Muscle of leg (tissue), 11 donors: Measurements from ENCODE around the gene CD300A. TPM values are rescaled to one million over a fixed set of nuclear protein-coding genes. Genes with fewer than 3 reads are reported as not detected.

Source experiments
- DNase-seq: peaks from one replicate; pipeline ENCODE4 v3.0.0; 2013
- H3K27ac ChIP-seq: one replicate; pipeline ENCODE4 v1.5.1; 2013; ENCODE audit warnings: mild to moderate bottlenecking, low read length, control low read depth
- H3K27me3 ChIP-seq: one replicate; pipeline ENCODE4 v1.6.1; 2013; ENCODE audit warnings: low read length; ENCODE audit not compliant: control insufficient read depth, insufficient read depth
- H3K36me3 ChIP-seq: one replicate; pipeline ENCODE4 v1.6.1; 2013; ENCODE audit warnings: low read length; ENCODE audit not compliant: control insufficient read depth, insufficient read depth
- H3K4me1 ChIP-seq: one replicate; pipeline ENCODE4 v1.6.1; 2013; ENCODE audit warnings: low read length; ENCODE audit not compliant: control insufficient read depth, insufficient read depth
- H3K4me3 ChIP-seq: one replicate; pipeline ENCODE4 v1.5.1; 2013; ENCODE audit warnings: low read length, control low read depth
- H3K9me3 ChIP-seq: replicated peaks from 2 replicates; pipeline ENCODE4 v1.6.1; 2013; ENCODE audit warnings: low read depth, low read length; ENCODE audit not compliant: control insufficient read depth
- WGBS: methylation state at CpG from one replicate; pipeline ENCODE4 v1.1.5; 2013; ENCODE audit warnings: missing lambda C conversion rate; ENCODE audit not compliant: insufficient coverage; 5-methylcytosine and 5-hydroxymethylcytosine counted together
- polyA plus RNA-seq, 8 donors: library from polyadenylated mRNA; unstranded; fragments of 120-200 nt; gene quantifications; one replicate each; pipeline versions ENCODE4 v1.2.1 to v1.2.3, GENCODE V29; 2013; ENCODE audit warnings: inconsistent platforms in 1 of 8, low replicate concordance in 1 of 8; ENCODE audit not compliant: insufficient read length in 8 of 8, insufficient read depth in 1 of 8
- total RNA-seq: library from RNA; stranded (reverse); fragments of 120-200 nt; gene quantifications from one replicate; pipeline ENCODE4 v1.2.4, GENCODE V29; 2013

The CD300A gene
- total and polyA plus RNA-seq, 9 donors, result 1.7 to 4.0 (median 2.4) TPM

- Histone ChIP-seq H3K4me3 (no peak overlapping the region), H3K27me3 (peaks cover 2% of the 10 kb centered on the region), H3K9me3 (peaks cover 3% of the 10 kb centered on the region), H3K27ac (no peak overlapping the region), H3K4me1 (no peaks in the 10 kb centered on the region), H3K36me3 (no peaks in the 10 kb centered on the region)
- WGBS, result 81% methylated on average over 14 of the region's 14 CpGs
- DNase-seq, result no peak
Observed at GRCh38 chr17:74525781-74526288, 59.4 kb downstream of the CD300A start.

- DNase-seq, result no peak
- Histone ChIP-seq H3K27me3 (peaks cover 4% of the 10 kb centered on the region), H3K4me3 (no peak overlapping the region), H3K9me3 (peaks cover 3% of the 10 kb centered on the region), H3K4me1 (no peaks in the 10 kb centered on the region), H3K36me3 (no peaks in the 10 kb centered on the region), H3K27ac (no peak overlapping the region)
- WGBS, result 86% methylated on average over 1 of the region's 3 CpGs
Observed at GRCh38 chr17:74526681-74527080, 60.2 kb downstream of the CD300A start.

- DNase-seq, result no peak
- peaks cover 4% of the 10 kb centered on the region for H3K27me3 ChIP-seq
- 82% methylated on average over 4 of the region's 5 CpGs for WGBS
- no peak overlapping the region for H3K27ac ChIP-seq
- H3K36me3 ChIP-seq, result no peaks in the 10 kb centered on the region
- H3K4me3 ChIP-seq, result no peak overlapping the region
- no peaks in the 10 kb centered on the region for H3K4me1 ChIP-seq
- H3K9me3 ChIP-seq, result peaks cover 3% of the 10 kb centered on the region
Observed at GRCh38 chr17:74527081-74527480, 60.6 kb downstream of the CD300A start.

- Histone ChIP-seq H3K4me3 (no peak overlapping the region), H3K9me3 (peaks cover 3% of the 10 kb centered on the region), H3K36me3 (no peaks in the 10 kb centered on the region), H3K27ac (no peak overlapping the region), H3K4me1 (no peaks in the 10 kb centered on the region), H3K27me3 (peaks cover 7% of the 10 kb centered on the region)
- WGBS, result 69% methylated on average over 6 of the region's 8 CpGs
- DNase-seq, result no peak
Observed at GRCh38 chr17:74527756-74528155, 61.3 kb downstream of the CD300A start.

GRCh38 chr17:74528491-74529199 is 62.2 kb downstream of the CD300A start:
- H3K27ac ChIP-seq, result no peak overlapping the region
- no peaks in the 10 kb centered on the region for H3K36me3 ChIP-seq
- 80% methylated on average over 4 of the region's 8 CpGs for WGBS
- peaks cover 5% of the 10 kb centered on the region for H3K27me3 ChIP-seq
- DNase-seq, result peak; percentile 83
- H3K4me3 ChIP-seq, result no peak overlapping the region
- H3K4me1 ChIP-seq, result no peaks in the 10 kb centered on the region
- no peaks in the 10 kb centered on the region for H3K9me3 ChIP-seq

- H3K27me3 ChIP-seq, result peaks cover 5% of the 10 kb centered on the region
- H3K9me3 ChIP-seq, result no peaks in the 10 kb centered on the region
- no peak for DNase-seq
- H3K27ac ChIP-seq, result no peak overlapping the region
- H3K36me3 ChIP-seq, result no peaks in the 10 kb centered on the region
- no peaks in the 10 kb centered on the region for H3K4me1 ChIP-seq
- WGBS, result 79% methylated on average over 5 of the region's 5 CpGs
- no peak overlapping the region for H3K4me3 ChIP-seq
Observed at GRCh38 chr17:74529243-74529642, 62.8 kb downstream of the CD300A start.

- Histone ChIP-seq H3K36me3 (no peaks in the 10 kb centered on the region), H3K27ac (no peak overlapping the region), H3K4me1 (no peaks in the 10 kb centered on the region), H3K9me3 (peaks cover 2% of the 10 kb centered on the region), H3K27me3 (peaks cover 5% of the 10 kb centered on the region), H3K4me3 (no peak overlapping the region)
- WGBS, result 76% methylated on average over 3 of the region's 5 CpGs
- no peak for DNase-seq
Observed at GRCh38 chr17:74530831-74531150, 64.4 kb downstream of the CD300A start.

GRCh38 chr17:74531231-74531761 is 64.9 kb downstream of the CD300A start, which contains the start of gene CD300LB:
TSS of gene CD300LB (minus strand) at chr17:74531475. CDS start at chr17:74531350, 125 bp downstream.
- DNase-seq, result no peak
- WGBS, result 55% methylated on average over 5 of the region's 10 CpGs
- H3K27me3 ChIP-seq, result peaks cover 5% of the 10 kb centered on the region
- no peaks in the 10 kb centered on the region for H3K4me1 ChIP-seq
- no peaks in the 10 kb centered on the region for H3K36me3 ChIP-seq
- H3K4me3 ChIP-seq, result no peak within 1 kb of the TSS
- H3K9me3 ChIP-seq, result peaks cover 2% of the 10 kb centered on the region
- no peak within 1 kb of the TSS for H3K27ac ChIP-seq

- 73% methylated on average over 5 of the region's 10 CpGs for WGBS
- no peak overlapping the region for H3K27ac ChIP-seq
- no peaks in the 10 kb centered on the region for H3K4me1 ChIP-seq
- H3K36me3 ChIP-seq, result no peaks in the 10 kb centered on the region
- peaks cover 2% of the 10 kb centered on the region for H3K9me3 ChIP-seq
- H3K4me3 ChIP-seq, result no peak overlapping the region
- DNase-seq, result peak; percentile 72
- H3K27me3 ChIP-seq, result peaks cover 5% of the 10 kb centered on the region
Observed at GRCh38 chr17:74532115-74532514, 65.7 kb downstream of the CD300A start.
